ENCODE data around the gene LNPK.
"Not testable (repeated sequence)": the region's sequence is repeated elsewhere in the genome, so short reads cannot be mapped to it uniquely, and the experiment has no call there.

The LNPK gene

GRCh38 chr2:175913849-175914743 lies 88.0 kb downstream of the LNPK start:
- not testable (repeated sequence) for H3K4me3 ChIP-seq (ENCODE audit: extremely low read depth, insufficient read depth, low read length, poor library complexity, severe bottlenecking); H3K36me3 ChIP-seq (ENCODE audit: control insufficient read depth, insufficient read depth, low read length); H3K4me1 ChIP-seq (ENCODE audit: control insufficient read depth, insufficient read depth, low read length, poor library complexity, severe bottlenecking); H3K9me3 ChIP-seq (ENCODE audit: control insufficient read depth, low read length); H3K27ac ChIP-seq (ENCODE audit: low read depth, low read length, severe bottlenecking)
- whole genome bisulfite sequencing, 2 experiments (ENCODE audit: insufficient coverage in 2 of 2), result 86% methylated on average over 7 to 9 of the region's 12 CpGs

- no CpG with 5 or more reads among the region's 2 CpGs for WGBS, 2 experiments (ENCODE audit: insufficient coverage in 2 of 2)
These were observed 88.8 kb downstream of the LNPK start for GRCh38 chr2:175913267-175913666.

GRCh38 chr2:175904035-175904434 lies 98.0 kb downstream of the LNPK start:
- Histone ChIP-seq H3K4me3 (ENCODE audit: extremely low read depth, insufficient read depth, low read length, poor library complexity, severe bottlenecking) (no peak overlapping the region), H3K27ac (ENCODE audit: low read depth, low read length, severe bottlenecking) (no peak overlapping the region), H3K4me1 (ENCODE audit: control insufficient read depth, insufficient read depth, low read length, poor library complexity, severe bottlenecking) (no peaks in the 10 kb centered on the region), H3K36me3 (ENCODE audit: control insufficient read depth, insufficient read depth, low read length) (no peaks in the 10 kb centered on the region), H3K9me3 (ENCODE audit: control insufficient read depth, low read length) (no peaks in the 10 kb centered on the region)
- 90% methylated on average over 3 of the region's 4 CpGs; no CpG with 5 or more reads in 1 of the 2 experiments for WGBS, 2 experiments (ENCODE audit: insufficient coverage in 2 of 2)

More at GRCh38 chr2:175913267-175913666, 88.8 kb downstream of the LNPK start:
- H3K4me3 ChIP-seq (ENCODE audit: extremely low read depth, insufficient read depth, low read length, poor library complexity, severe bottlenecking); H3K9me3 ChIP-seq (ENCODE audit: control insufficient read depth, low read length); H3K4me1 ChIP-seq (ENCODE audit: control insufficient read depth, insufficient read depth, low read length, poor library complexity, severe bottlenecking); H3K36me3 ChIP-seq (ENCODE audit: control insufficient read depth, insufficient read depth, low read length); H3K27ac ChIP-seq (ENCODE audit: low read depth, low read length, severe bottlenecking): not testable (repeated sequence)

- H3K36me3 ChIP-seq (ENCODE audit: control insufficient read depth, insufficient read depth, low read length), result no peaks in the 10 kb centered on the region
- WGBS, 2 experiments (ENCODE audit: insufficient coverage in 2 of 2), result no CpG with 5 or more reads among the region's 1 CpG
- no peak overlapping the region for H3K4me3 ChIP-seq (ENCODE audit: extremely low read depth, insufficient read depth, low read length, poor library complexity, severe bottlenecking)
- H3K9me3 ChIP-seq (ENCODE audit: control insufficient read depth, low read length), result no peaks in the 10 kb centered on the region
- no peak overlapping the region for H3K27ac ChIP-seq (ENCODE audit: low read depth, low read length, severe bottlenecking)
- H3K4me1 ChIP-seq (ENCODE audit: control insufficient read depth, insufficient read depth, low read length, poor library complexity, severe bottlenecking), result no peaks in the 10 kb centered on the region
These were observed 98.6 kb downstream of the LNPK start for GRCh38 chr2:175903384-175903936.

GRCh38 chr2:175895957-175896356 lies 106.1 kb downstream of the LNPK start:
- WGBS, 2 experiments (ENCODE audit: insufficient coverage in 2 of 2), result no CpG with 5 or more reads among the region's 1 CpG
- not testable (repeated sequence) for H3K36me3 ChIP-seq (ENCODE audit: control insufficient read depth, insufficient read depth, low read length); H3K4me3 ChIP-seq (ENCODE audit: extremely low read depth, insufficient read depth, low read length, poor library complexity, severe bottlenecking); H3K27ac ChIP-seq (ENCODE audit: low read depth, low read length, severe bottlenecking); H3K4me1 ChIP-seq (ENCODE audit: control insufficient read depth, insufficient read depth, low read length, poor library complexity, severe bottlenecking); H3K9me3 ChIP-seq (ENCODE audit: control insufficient read depth, low read length)

GRCh38 chr2:175892046-175892445 lies 110.0 kb downstream of the LNPK start:
- no CpG with 5 or more reads among the region's 2 CpGs for WGBS, 2 experiments (ENCODE audit: insufficient coverage in 2 of 2)
- no peaks in the 10 kb centered on the region for H3K36me3 ChIP-seq (ENCODE audit: control insufficient read depth, insufficient read depth, low read length)

DNA sequence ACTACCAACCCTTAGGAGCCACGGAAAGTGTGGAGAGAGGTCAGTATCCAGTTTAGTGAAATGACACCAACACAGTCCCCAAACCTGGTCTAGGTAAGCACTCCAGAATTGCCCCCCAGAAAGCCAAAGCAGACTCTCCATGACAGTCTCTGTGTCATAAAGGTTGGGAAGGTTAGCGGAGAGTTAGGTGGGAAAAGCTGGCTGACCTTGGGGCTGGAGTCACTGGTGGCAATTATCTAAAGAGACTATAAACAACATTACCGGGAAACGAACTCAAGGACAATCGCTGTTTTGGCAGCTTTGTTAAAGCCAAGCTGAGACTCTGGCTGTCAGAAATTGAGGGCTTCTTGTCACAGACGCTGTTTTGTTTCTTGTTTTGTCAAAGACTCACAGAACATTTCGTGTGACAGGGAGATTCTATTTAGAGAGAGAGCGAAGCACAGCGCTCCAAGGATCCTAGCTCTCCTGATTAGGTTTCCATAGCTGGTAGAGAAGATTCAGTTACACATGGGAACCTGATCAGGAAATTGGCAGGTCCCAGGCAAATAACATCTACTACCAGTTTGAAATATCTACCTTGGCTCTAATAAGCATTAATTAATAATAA lies 111.3 kb downstream of the LNPK start:
- no peaks in the 10 kb centered on the region for H3K9me3 ChIP-seq (ENCODE audit: control insufficient read depth, low read length)
- H3K36me3 ChIP-seq (ENCODE audit: control insufficient read depth, insufficient read depth, low read length), result no peaks in the 10 kb centered on the region
- H3K4me1 ChIP-seq (ENCODE audit: control insufficient read depth, insufficient read depth, low read length, poor library complexity, severe bottlenecking), result no peaks in the 10 kb centered on the region
- H3K27ac ChIP-seq (ENCODE audit: low read depth, low read length, severe bottlenecking), result no peak overlapping the region
- 83 to 92% methylated on average over 8 of the region's 9 CpGs for WGBS, 2 experiments (ENCODE audit: insufficient coverage in 2 of 2)
- H3K4me3 ChIP-seq (ENCODE audit: extremely low read depth, insufficient read depth, low read length, poor library complexity, severe bottlenecking), result no peak overlapping the region

More at GRCh38 chr2:175892046-175892445, 110.0 kb downstream of the LNPK start:
- Histone ChIP-seq H3K4me3 (ENCODE audit: extremely low read depth, insufficient read depth, low read length, poor library complexity, severe bottlenecking) (no peak overlapping the region), H3K9me3 (ENCODE audit: control insufficient read depth, low read length) (no peaks in the 10 kb centered on the region), H3K27ac (ENCODE audit: low read depth, low read length, severe bottlenecking) (no peak overlapping the region), H3K4me1 (ENCODE audit: control insufficient read depth, insufficient read depth, low read length, poor library complexity, severe bottlenecking) (no peaks in the 10 kb centered on the region)

DNA sequence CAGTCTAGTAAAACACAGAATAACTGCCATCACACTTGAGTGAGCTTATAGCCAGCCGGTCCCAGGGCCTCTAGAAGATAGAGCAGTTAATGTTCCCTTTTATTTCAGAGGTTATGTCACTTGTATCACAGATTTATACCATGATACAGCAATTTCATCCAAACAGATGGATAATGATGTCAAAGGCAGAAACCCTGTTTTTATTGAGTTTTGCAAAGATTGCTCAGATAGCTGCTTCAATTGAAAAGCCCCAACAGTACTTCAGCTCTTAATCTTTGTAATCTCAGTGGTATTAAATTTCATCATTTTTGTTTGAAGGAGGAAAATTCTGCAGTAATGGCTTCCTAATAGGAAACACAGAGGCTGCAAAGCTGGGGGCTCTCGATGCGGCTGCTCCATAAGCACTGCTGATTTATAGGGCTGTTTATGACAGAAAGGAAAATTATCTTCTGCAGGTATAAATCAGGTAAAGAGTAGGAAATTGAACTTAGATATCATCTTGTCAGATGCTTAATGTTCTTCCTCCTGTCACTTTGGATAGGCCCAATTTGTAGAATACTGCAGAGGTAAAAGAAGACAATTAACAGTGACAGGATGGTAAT lies 112.3 kb downstream of the LNPK start:
- Histone ChIP-seq H3K4me1 (ENCODE audit: control insufficient read depth, insufficient read depth, low read length, poor library complexity, severe bottlenecking) (no peaks in the 10 kb centered on the region), H3K9me3 (ENCODE audit: control insufficient read depth, low read length) (no peaks in the 10 kb centered on the region), H3K27ac (ENCODE audit: low read depth, low read length, severe bottlenecking) (no peak overlapping the region), H3K36me3 (ENCODE audit: control insufficient read depth, insufficient read depth, low read length) (no peaks in the 10 kb centered on the region), H3K4me3 (ENCODE audit: extremely low read depth, insufficient read depth, low read length, poor library complexity, severe bottlenecking) (no peak overlapping the region)
- WGBS, 2 experiments (ENCODE audit: insufficient coverage in 2 of 2), result 75 to 76% methylated on average over 2 of the region's 3 CpGs

- Histone ChIP-seq H3K27ac (ENCODE audit: low read depth, low read length, severe bottlenecking) (no peak overlapping the region), H3K36me3 (ENCODE audit: control insufficient read depth, insufficient read depth, low read length) (no peaks in the 10 kb centered on the region), H3K9me3 (ENCODE audit: control insufficient read depth, low read length) (no peaks in the 10 kb centered on the region), H3K4me1 (ENCODE audit: control insufficient read depth, insufficient read depth, low read length, poor library complexity, severe bottlenecking) (no peaks in the 10 kb centered on the region), H3K4me3 (ENCODE audit: extremely low read depth, insufficient read depth, low read length, poor library complexity, severe bottlenecking) (no peak overlapping the region)
- 100% methylated on average over 1 of the region's 2 CpGs; no CpG with 5 or more reads in 1 of the 2 experiments for WGBS, 2 experiments (ENCODE audit: insufficient coverage in 2 of 2)
These were observed 114.3 kb downstream of the LNPK start for GRCh38 chr2:175887776-175888175.

DNA sequence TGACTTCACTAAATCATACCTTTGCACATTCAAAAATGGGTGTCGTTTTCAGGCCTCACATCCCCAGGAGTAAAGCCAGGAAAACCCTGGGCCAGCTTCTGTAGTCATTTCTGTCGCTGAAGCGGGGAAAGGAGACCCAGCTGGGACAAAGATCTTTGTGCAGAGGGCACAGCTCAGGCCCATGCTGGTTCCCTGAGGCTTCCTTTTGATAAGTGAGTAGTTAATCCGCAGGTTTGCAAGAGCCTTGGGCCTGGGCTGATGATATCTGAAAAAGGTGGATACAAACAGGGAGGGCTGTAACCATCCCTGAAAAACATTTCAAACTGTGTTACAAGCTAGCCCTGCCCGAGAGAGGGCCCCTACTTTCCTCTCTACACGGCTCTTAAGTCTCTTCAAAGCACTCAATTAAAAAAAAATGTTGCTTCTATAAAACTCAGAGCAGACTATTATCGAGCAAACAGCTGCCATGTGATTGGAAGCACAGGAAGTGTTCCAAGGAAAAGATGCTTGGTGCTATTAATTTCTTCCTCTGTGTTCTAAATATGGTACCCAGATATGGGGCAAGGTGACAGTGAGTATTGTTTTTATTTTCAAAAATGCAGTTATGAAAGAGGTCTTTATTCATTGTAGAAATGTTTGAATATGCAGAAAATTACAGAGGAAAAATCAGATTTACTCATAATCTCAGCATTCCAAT lies 117.2 kb downstream of the LNPK start:
- Histone ChIP-seq H3K36me3 (ENCODE audit: control insufficient read depth, insufficient read depth, low read length) (no peaks in the 10 kb centered on the region), H3K4me1 (ENCODE audit: control insufficient read depth, insufficient read depth, low read length, poor library complexity, severe bottlenecking) (no peaks in the 10 kb centered on the region), H3K9me3 (ENCODE audit: control insufficient read depth, low read length) (no peaks in the 10 kb centered on the region), H3K4me3 (ENCODE audit: extremely low read depth, insufficient read depth, low read length, poor library complexity, severe bottlenecking) (no peak overlapping the region), H3K27ac (ENCODE audit: low read depth, low read length, severe bottlenecking) (no peak overlapping the region)
- WGBS, 2 experiments (ENCODE audit: insufficient coverage in 2 of 2), result 83% methylated on average over 4 to 6 of the region's 7 CpGs
